ENCODE results near the gene HDAC10.
A peak's percentile ranks its signal among the peaks of the same experiment; 100 is the strongest.

Gene HDAC10, protein sequence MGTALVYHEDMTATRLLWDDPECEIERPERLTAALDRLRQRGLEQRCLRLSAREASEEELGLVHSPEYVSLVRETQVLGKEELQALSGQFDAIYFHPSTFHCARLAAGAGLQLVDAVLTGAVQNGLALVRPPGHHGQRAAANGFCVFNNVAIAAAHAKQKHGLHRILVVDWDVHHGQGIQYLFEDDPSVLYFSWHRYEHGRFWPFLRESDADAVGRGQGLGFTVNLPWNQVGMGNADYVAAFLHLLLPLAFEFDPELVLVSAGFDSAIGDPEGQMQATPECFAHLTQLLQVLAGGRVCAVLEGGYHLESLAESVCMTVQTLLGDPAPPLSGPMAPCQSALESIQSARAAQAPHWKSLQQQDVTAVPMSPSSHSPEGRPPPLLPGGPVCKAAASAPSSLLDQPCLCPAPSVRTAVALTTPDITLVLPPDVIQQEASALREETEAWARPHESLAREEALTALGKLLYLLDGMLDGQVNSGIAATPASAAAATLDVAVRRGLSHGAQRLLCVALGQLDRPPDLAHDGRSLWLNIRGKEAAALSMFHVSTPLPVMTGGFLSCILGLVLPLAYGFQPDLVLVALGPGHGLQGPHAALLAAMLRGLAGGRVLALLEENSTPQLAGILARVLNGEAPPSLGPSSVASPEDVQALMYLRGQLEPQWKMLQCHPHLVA

DNA sequence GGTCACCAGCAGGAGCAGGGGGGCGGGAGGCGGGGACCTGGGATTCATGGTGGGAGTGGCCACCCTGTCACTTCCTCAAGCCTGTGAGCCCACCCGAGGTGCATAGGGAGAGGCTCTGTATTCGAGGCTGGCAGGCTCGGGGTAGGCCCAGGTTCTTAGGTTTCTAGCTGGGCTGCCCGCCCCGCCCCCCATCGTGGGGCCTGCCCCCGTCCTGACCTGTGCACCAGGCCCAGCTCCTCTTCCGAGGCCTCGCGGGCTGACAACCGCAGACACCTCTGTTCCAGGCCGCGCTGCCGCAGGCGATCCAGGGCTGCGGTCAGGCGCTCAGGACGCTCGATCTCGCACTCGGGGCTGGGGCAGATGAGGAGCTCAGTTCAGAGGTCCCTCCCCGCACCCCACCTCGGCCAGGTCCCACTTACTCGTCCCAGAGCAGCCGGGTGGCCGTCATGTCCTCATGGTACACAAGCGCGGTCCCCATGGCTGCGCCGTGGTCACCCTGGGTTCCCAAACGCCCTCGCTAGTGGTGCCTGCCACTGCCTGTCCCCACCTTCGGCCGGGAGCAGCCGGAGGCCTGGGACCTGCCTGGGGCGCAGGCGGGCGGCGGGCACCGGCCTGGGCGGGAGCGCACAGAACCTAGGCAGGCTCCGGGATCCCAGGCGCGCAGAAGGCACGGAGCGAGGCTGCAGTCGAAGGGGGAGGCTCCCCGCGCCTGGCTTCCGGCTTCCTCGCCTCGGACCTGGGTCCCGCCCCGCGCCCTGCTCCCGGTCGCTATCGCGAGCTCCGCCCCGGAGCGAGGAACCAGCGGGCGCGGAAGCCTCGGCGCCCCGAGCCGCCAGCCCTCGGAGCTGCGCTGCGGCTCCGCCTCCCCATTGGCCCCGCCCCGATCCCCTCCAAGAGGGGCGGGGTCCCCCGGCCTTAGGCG is at the start of gene HDAC10:
Gene HDAC10, minus strand, starts transcription at position 711 of the 922 bp plus-strand sequence. Its CDS starts 233 bp downstream, at position 478.
- DNase-seq (ENCODE audit: low read depth), result peak; percentile 93
- Histone ChIP-seq H3K36me3 (ENCODE audit: control insufficient read depth, insufficient read depth, low read length, severe bottlenecking) (peaks cover 17% of the 10 kb centered on the region), H3K9me3 (ENCODE audit: control insufficient read depth, low read length) (no peaks in the 10 kb centered on the region), H3K9ac (ENCODE audit: low read length) (peak within 1 kb of the TSS; percentile 94), H3K4me3 (ENCODE audit: low read length) (peak within 1 kb of the TSS; percentile 89), H3K4me1 (ENCODE audit: control insufficient read depth, insufficient read depth, low read length) (peaks cover 16% of the 10 kb centered on the region), H3K27me3 (replicated peaks; ENCODE audit: control insufficient read depth, insufficient read depth, low read length) (no peaks in the 10 kb centered on the region)

DNA sequence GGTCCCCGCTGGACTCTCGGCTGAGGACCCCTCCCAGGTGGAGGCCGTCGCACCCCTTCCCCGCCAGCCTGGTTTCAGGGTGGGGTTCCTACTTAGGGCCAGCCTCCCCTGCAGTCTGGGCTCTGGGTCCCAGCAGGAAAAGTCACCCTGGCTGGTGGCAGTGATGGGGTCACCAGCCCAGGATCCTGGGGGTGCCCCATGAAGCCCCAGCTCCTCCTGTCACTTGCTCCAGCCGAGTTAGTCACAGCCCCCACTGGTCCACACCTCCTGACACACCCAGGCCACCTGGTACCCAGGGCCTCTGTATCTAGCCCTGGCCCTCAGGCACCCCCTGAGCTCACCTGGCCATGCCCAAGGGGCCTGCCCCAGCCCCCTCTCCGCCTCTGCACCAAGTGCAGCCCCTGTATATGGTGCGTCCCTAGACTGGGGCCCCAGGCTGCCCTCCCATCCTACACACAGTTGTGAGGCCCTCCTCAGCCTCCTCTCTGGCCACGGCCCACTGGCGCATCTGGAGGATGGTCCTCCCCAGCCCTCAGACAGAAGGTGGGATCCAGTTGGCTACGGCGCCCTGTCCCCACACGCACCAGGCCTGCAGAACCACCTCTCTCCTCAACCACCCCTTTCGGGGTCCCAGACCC is 49.7 kb upstream of the HDAC10 start:
- Histone ChIP-seq H3K36me3 (ENCODE audit: control insufficient read depth, insufficient read depth, low read length, severe bottlenecking) (peaks cover 5% of the 10 kb centered on the region), H3K4me3 (ENCODE audit: low read length) (no peak overlapping the region), H3K9ac (ENCODE audit: low read length) (peak overlapping the region; percentile 42), H3K27me3 (replicated peaks; ENCODE audit: control insufficient read depth, insufficient read depth, low read length) (no peaks in the 10 kb centered on the region), H3K4me1 (ENCODE audit: control insufficient read depth, insufficient read depth, low read length) (peaks cover 44% of the 10 kb centered on the region), H3K9me3 (ENCODE audit: control insufficient read depth, low read length) (no peaks in the 10 kb centered on the region)
- DNase-seq (ENCODE audit: low read depth), result no peak

DNA sequence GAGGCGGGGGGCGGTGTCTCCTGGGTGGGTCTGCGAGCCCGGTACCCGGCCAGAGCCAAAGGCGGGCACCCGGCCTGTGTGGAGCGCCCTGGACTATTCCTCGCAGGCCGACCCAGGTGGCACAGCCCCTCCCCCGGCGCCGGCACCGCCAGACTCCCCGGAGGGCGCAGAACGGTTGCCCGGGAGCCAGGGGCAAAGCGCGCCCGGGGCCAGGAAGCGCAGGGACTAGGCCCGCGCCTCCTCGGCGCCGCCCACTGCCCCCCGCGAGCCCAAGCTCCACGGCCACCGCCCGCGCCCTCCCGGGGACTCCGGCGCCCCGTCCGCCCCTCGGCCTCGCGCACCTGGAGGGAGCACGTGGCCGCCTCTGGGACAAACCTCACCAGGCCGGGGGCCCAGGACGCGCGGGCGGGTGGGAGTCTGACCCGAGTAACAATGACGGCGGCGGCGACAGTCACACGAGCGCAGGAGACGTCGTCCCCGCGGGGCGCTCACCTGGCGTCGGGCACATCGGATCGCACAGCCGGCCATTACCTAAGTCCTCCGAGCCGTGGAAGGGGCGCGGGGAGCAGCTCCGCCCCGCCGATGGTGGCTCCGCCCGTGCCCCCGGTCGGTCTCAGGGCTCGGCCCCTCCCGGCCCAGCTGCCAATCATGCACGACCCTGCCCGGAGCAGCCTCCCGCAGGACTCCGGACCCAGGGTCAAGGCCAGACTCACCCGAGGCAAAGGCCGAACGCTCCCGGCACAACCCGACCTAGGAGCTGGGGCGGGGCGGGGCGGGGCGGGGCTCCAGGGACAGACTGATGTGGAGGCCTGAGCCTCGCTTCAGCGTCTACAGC is 48.9 kb upstream of the HDAC10 start:
- Histone ChIP-seq H3K27me3 (replicated peaks; ENCODE audit: control insufficient read depth, insufficient read depth, low read length) (no peaks in the 10 kb centered on the region), H3K36me3 (ENCODE audit: control insufficient read depth, insufficient read depth, low read length, severe bottlenecking) (peaks cover 5% of the 10 kb centered on the region), H3K9ac (ENCODE audit: low read length) (peak overlapping the region; percentile 46), H3K4me3 (ENCODE audit: low read length) (peak overlapping the region; percentile 41), H3K4me1 (ENCODE audit: control insufficient read depth, insufficient read depth, low read length) (peaks cover 38% of the 10 kb centered on the region), H3K9me3 (ENCODE audit: control insufficient read depth, low read length) (no peaks in the 10 kb centered on the region)
- DNase-seq (ENCODE audit: low read depth), result no peak

DNA sequence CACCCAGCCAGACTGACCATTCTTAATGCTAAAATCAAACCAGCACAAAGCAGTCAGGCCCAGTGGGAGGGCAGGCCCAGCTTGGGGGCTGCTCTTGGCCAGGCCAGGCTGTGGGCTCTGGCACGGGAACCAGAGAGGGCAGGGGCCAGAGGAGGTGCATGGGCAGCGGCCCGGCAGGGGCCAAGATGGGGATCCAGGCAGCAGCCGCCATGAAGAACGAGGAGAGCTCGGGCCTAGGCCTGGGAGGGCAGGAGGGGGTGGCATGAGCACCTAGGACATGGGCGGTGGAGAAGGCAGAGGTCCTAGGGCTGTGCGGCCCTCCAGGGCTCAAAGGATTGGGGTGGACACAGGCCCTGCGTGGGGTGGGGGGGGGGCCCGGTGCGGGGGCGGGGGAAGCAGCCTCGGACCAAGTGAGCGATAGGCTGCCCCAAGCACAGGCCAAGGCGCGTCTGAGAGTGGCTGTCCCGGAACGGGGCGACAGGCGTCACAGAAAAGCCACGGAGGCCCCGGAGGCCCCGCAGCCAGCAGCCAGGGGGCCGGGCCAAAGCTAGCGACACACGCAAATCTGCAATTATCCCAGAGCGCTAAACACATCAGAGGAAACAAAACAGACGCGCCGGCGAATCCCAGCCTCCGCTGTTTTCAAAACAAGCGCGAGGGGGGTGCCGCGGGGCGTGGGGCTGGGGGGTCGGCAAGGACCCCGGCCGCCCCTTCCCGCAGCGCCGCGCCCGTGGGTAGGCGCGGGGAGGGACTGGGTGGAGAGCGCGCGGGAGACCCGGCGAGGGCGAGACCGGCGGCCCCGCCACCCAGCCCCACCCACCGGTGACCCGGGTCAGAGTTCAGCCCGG is 48.1 kb upstream of the HDAC10 start:
- Histone ChIP-seq H3K4me1 (ENCODE audit: control insufficient read depth, insufficient read depth, low read length) (peaks cover 31% of the 10 kb centered on the region), H3K4me3 (ENCODE audit: low read length) (no peak overlapping the region), H3K9me3 (ENCODE audit: control insufficient read depth, low read length) (no peaks in the 10 kb centered on the region), H3K27me3 (replicated peaks; ENCODE audit: control insufficient read depth, insufficient read depth, low read length) (no peaks in the 10 kb centered on the region), H3K9ac (ENCODE audit: low read length) (no peak overlapping the region), H3K36me3 (ENCODE audit: control insufficient read depth, insufficient read depth, low read length, severe bottlenecking) (peaks cover 10% of the 10 kb centered on the region)
- DNase-seq (ENCODE audit: low read depth), result no peak

DNA sequence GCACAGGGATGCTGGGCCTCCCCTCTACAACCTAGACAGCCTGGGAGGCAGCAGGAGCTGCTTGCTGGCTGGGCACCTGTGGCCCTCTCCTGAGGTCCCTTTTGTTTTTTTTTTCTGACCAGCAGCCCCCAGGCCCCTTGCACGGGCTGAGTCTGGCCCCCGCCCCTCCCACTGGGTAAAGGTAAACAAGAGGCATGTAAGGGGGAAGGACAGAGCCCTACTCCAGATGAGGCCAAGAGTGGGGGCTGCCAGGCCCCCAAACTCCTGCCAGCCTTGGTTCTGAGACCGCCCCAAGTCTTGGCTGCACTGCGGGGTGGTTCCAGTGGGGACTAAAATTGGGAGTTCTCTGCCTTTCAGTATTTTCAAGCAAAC is 47.2 kb upstream of the HDAC10 start:
- peaks cover 28% of the 10 kb centered on the region for H3K4me1 ChIP-seq (ENCODE audit: control insufficient read depth, insufficient read depth, low read length)
- H3K36me3 ChIP-seq (ENCODE audit: control insufficient read depth, insufficient read depth, low read length, severe bottlenecking), result peaks cover 11% of the 10 kb centered on the region
- H3K9me3 ChIP-seq (ENCODE audit: control insufficient read depth, low read length), result no peaks in the 10 kb centered on the region
- H3K4me3 ChIP-seq (ENCODE audit: low read length), result no peak overlapping the region
- H3K27me3 ChIP-seq (replicated peaks; ENCODE audit: control insufficient read depth, insufficient read depth, low read length), result no peaks in the 10 kb centered on the region
- no peak overlapping the region for H3K9ac ChIP-seq (ENCODE audit: low read length)
- no peak for DNase-seq (ENCODE audit: low read depth)

DNA sequence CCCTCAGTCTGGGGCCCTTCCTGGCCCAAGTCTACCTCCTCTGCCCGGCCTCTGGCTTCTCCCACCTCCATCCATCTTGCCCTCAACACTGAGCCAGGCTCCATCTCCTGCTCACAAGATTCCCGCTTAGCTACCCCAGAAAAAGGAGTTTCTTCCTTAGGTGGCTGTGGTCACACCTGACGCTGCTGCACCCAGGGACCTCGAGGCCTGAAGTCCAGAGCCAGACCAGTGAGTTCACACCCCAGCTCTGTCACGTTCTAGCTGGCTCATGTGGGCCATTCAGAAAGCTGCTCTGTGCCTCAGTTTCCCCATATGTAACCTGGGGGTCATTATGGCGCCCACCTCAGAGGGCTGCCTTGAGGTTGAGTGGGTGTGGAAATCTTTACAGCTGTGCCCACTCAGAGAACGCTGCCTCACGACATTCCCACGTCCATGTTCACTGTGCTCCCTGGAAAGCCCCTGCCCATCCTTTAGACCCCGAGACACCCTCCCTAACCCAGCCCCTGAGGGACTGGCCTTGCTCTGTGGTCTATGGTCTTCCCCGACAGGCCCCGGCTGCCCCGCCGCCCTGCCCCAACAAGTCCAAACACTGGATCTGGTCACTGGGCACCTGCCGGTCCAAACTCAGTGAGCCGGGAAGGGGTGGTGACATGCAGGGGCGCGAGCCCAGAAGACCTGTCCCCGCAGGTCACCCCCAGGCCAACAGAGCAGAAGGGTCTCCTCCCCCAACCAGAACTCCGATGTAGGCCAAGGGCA is 46.6 kb upstream of the HDAC10 start:
- DNase-seq (ENCODE audit: low read depth), result no peak
- no peaks in the 10 kb centered on the region for H3K27me3 ChIP-seq (replicated peaks; ENCODE audit: control insufficient read depth, insufficient read depth, low read length)
- H3K4me1 ChIP-seq (ENCODE audit: control insufficient read depth, insufficient read depth, low read length), result peaks cover 27% of the 10 kb centered on the region
- peaks cover 11% of the 10 kb centered on the region for H3K36me3 ChIP-seq (ENCODE audit: control insufficient read depth, insufficient read depth, low read length, severe bottlenecking)
- H3K9me3 ChIP-seq (ENCODE audit: control insufficient read depth, low read length), result no peaks in the 10 kb centered on the region
- no peak overlapping the region for H3K9ac ChIP-seq (ENCODE audit: low read length)
- H3K4me3 ChIP-seq (ENCODE audit: low read length), result no peak overlapping the region

DNA sequence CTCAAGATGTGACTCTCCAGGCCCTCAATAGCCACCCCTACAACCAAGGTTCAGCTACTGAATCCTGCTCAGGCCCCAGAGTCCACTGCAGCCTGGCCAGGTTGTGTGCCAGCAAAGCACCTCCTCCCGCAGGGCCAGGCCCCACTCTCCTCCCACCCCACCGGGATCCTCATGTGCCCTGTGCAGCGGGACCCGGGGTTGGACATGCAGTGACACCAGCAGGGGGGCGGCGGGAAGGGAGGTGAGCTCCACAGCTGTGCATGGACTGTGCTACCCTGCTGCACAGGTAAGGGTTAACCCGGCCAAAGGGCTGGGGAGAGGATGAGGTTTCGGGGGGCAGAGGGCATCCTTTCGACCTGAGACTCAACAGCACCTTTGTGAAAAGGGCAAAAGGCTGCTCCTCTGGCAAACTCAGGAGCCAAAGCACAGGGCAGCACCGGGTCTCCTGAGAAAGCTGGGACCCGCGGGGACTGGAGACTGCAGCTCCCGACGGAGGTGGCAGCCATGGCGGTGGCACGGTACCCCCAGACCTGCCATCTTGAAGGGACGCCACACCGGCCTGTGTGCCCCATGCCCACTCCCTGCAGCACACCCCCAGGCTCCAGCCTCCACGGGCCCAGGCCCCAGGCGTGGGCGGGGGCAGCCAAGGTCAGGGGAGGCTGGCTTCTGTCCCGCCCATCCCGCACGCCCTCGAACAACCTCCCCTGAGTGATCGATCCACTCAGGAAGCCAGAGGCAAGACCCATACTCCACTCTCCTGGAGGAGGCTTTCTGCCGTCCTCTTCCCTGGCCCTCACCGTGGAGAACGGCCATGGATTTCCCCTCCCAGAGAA is 45.8 kb upstream of the HDAC10 start:
- Histone ChIP-seq H3K27me3 (replicated peaks; ENCODE audit: control insufficient read depth, insufficient read depth, low read length) (no peaks in the 10 kb centered on the region), H3K4me1 (ENCODE audit: control insufficient read depth, insufficient read depth, low read length) (peaks cover 24% of the 10 kb centered on the region), H3K4me3 (ENCODE audit: low read length) (no peak overlapping the region), H3K9ac (ENCODE audit: low read length) (no peak overlapping the region), H3K9me3 (ENCODE audit: control insufficient read depth, low read length) (no peaks in the 10 kb centered on the region), H3K36me3 (ENCODE audit: control insufficient read depth, insufficient read depth, low read length, severe bottlenecking) (peaks cover 11% of the 10 kb centered on the region)
- no peak for DNase-seq (ENCODE audit: low read depth)

DNA sequence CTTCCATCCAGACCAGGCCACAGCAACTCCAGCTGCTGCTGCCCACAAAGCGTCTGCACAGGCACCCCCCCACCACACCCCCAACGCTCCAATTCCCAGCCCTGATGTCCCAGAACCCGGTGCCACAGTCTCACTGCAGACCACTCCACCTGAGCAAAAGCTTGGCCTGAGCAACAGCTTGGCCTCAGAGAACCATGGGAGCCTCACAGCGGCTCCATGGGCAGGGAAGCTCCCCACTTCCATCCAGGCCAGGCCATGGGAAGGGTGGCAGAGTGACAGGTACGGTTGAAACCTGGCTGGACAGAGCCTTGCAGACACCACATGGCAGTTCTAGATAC is 43.2 kb upstream of the HDAC10 start:
- no peak for DNase-seq (ENCODE audit: low read depth)
- Histone ChIP-seq H3K4me3 (ENCODE audit: low read length) (peak overlapping the region; percentile 47), H3K9ac (ENCODE audit: low read length) (peak overlapping the region; percentile 80), H3K9me3 (ENCODE audit: control insufficient read depth, low read length) (no peaks in the 10 kb centered on the region), H3K4me1 (ENCODE audit: control insufficient read depth, insufficient read depth, low read length) (peaks cover 20% of the 10 kb centered on the region), H3K36me3 (ENCODE audit: control insufficient read depth, insufficient read depth, low read length, severe bottlenecking) (peaks cover 20% of the 10 kb centered on the region), H3K27me3 (replicated peaks; ENCODE audit: control insufficient read depth, insufficient read depth, low read length) (no peaks in the 10 kb centered on the region)

Measured in adipocyte (in vitro differentiated cells).